ENCODE results near the gene PSKH1.
"Not testable (repeated sequence)": the region's sequence is repeated elsewhere in the genome, so short reads cannot be mapped to it uniquely, and the experiment has no call there.

PSKH1 gene

GRCh38 chr16:67930191-67930590 lies 37.1 kb downstream of the PSKH1 start:
- Mint-ChIP-seq H3K4me3 (no peak overlapping the region), H3K27me3 (no peaks in the 10 kb centered on the region), H3K36me3 (ENCODE audit: low read depth) (peaks cover 96% of the 10 kb centered on the region), H3K9me3 (no peaks in the 10 kb centered on the region), H3K27ac (no peak overlapping the region), H3K4me1 (ENCODE audit: low read depth) (peaks cover 12% of the 10 kb centered on the region)
- intact Hi-C loops (cut with micrococcal nuclease) = loop anchor here (10.0 kb wide), 1 partner anchor 55 kb away; the partner anchor contains the start of gene EDC4

- H3K36me3 Mint-ChIP-seq (ENCODE audit: low read depth) = peaks cover 97% of the 10 kb centered on the region
- no peaks in the 10 kb centered on the region for H3K27me3 Mint-ChIP-seq
- H3K9me3 Mint-ChIP-seq = no peaks in the 10 kb centered on the region
- H3K27ac Mint-ChIP-seq = no peak overlapping the region
- intact Hi-C loops (cut with micrococcal nuclease) = loop anchor here (10.0 kb wide), 1 partner anchor 56 kb away; the partner anchor contains the start of gene EDC4
- H3K4me1 Mint-ChIP-seq (ENCODE audit: low read depth) = peaks cover 15% of the 10 kb centered on the region
- no peak overlapping the region for H3K4me3 Mint-ChIP-seq
These were observed 37.7 kb downstream of the PSKH1 start for GRCh38 chr16:67930678-67931211.

GRCh38 chr16:67931712-67932461 lies 38.8 kb downstream of the PSKH1 start, which contains the start of gene CTRL:
CTRL (minus strand) TSS chr16:67931862; CDS start chr16:67931852, 10 bp downstream.
- intact Hi-C loops (cut with micrococcal nuclease) = loop anchor here (10.0 kb wide), 1 partner anchor 57 kb away; the partner anchor contains the start of gene EDC4
- Mint-ChIP-seq H3K4me3 (no peak within 1 kb of the TSS), H3K27me3 (no peaks in the 10 kb centered on the region), H3K4me1 (ENCODE audit: low read depth) (peaks cover 18% of the 10 kb centered on the region), H3K9me3 (no peaks in the 10 kb centered on the region), H3K36me3 (ENCODE audit: low read depth) (peaks cover 97% of the 10 kb centered on the region), H3K27ac (no peak within 1 kb of the TSS)

- peaks cover 23% of the 10 kb centered on the region for H3K4me1 Mint-ChIP-seq (ENCODE audit: low read depth)
- H3K36me3 Mint-ChIP-seq (ENCODE audit: low read depth) = peaks cover 92% of the 10 kb centered on the region
- intact Hi-C loops (cut with micrococcal nuclease) = loop anchor here (10.0 kb wide), 1 partner anchor 58 kb away; the partner anchor contains the start of gene EDC4
- no peaks in the 10 kb centered on the region for H3K27me3 Mint-ChIP-seq
- no peaks in the 10 kb centered on the region for H3K9me3 Mint-ChIP-seq
- H3K4me3 Mint-ChIP-seq = no peak overlapping the region
- H3K27ac Mint-ChIP-seq = no peak overlapping the region
These were observed 39.4 kb downstream of the PSKH1 start for GRCh38 chr16:67932462-67932840.

GRCh38 chr16:67933805-67934204 lies 40.8 kb downstream of the PSKH1 start:
- peaks cover 78% of the 10 kb centered on the region for H3K36me3 Mint-ChIP-seq (ENCODE audit: low read depth)
- no peaks in the 10 kb centered on the region for H3K27me3 Mint-ChIP-seq
- H3K9me3 Mint-ChIP-seq = no peaks in the 10 kb centered on the region
- H3K27ac Mint-ChIP-seq = no peak overlapping the region
- intact Hi-C loops (cut with micrococcal nuclease) = loop anchor here (10.0 kb wide), 1 partner anchor 59 kb away; the partner anchor contains the start of gene EDC4
- no peak overlapping the region for H3K4me3 Mint-ChIP-seq
- H3K4me1 Mint-ChIP-seq (ENCODE audit: low read depth) = peaks cover 25% of the 10 kb centered on the region

- no peaks in the 10 kb centered on the region for H3K9me3 Mint-ChIP-seq
- peak overlapping the region; percentile 91 for H3K27ac Mint-ChIP-seq
- peaks cover 76% of the 10 kb centered on the region for H3K36me3 Mint-ChIP-seq (ENCODE audit: low read depth)
- peaks cover 27% of the 10 kb centered on the region for H3K4me1 Mint-ChIP-seq (ENCODE audit: low read depth)
- no peaks in the 10 kb centered on the region for H3K27me3 Mint-ChIP-seq
- H3K4me3 Mint-ChIP-seq = no peak overlapping the region
- intact Hi-C loops (cut with micrococcal nuclease) = loop anchor here (5.0 to 10.0 kb wide), 3 partner anchors 60 to 117 kb away; partner anchors contain the start of gene EDC4
These were observed 41.4 kb downstream of the PSKH1 start for GRCh38 chr16:67934306-67935100.

- H3K27ac Mint-ChIP-seq = peak overlapping the region; percentile 91
- no peaks in the 10 kb centered on the region for H3K27me3 Mint-ChIP-seq
- peaks cover 33% of the 10 kb centered on the region for H3K4me1 Mint-ChIP-seq (ENCODE audit: low read depth)
- peak overlapping the region; percentile 83 for H3K4me3 Mint-ChIP-seq
- H3K9me3 Mint-ChIP-seq = no peaks in the 10 kb centered on the region
- intact Hi-C loops (cut with micrococcal nuclease) = loop anchor here (5.0 to 10.0 kb wide), 3 partner anchors 60 to 118 kb away; partner anchors contain the start of gene EDC4
- peaks cover 76% of the 10 kb centered on the region for H3K36me3 Mint-ChIP-seq (ENCODE audit: low read depth)
These were observed 42.0 kb downstream of the PSKH1 start for GRCh38 chr16:67935101-67935401.

GRCh38 chr16:67935402-67936123 lies 42.5 kb downstream of the PSKH1 start:
- no peaks in the 10 kb centered on the region for H3K27me3 Mint-ChIP-seq
- H3K36me3 Mint-ChIP-seq (ENCODE audit: low read depth) = peaks cover 74% of the 10 kb centered on the region
- H3K9me3 Mint-ChIP-seq = no peaks in the 10 kb centered on the region
- peaks cover 37% of the 10 kb centered on the region for H3K4me1 Mint-ChIP-seq (ENCODE audit: low read depth)
- intact Hi-C loops (cut with micrococcal nuclease) = loop anchor here (5.0 to 10.0 kb wide), 3 partner anchors 61 to 118 kb away; partner anchors contain the start of gene EDC4
- peak overlapping the region; percentile 91 for H3K27ac Mint-ChIP-seq
- H3K4me3 Mint-ChIP-seq = peak overlapping the region; percentile 83

GRCh38 chr16:67936124-67936879 lies 43.2 kb downstream of the PSKH1 start, which contains the start of gene PSMB10:
PSMB10 (minus strand) TSS chr16:67936850; CDS start chr16:67936749, 101 bp downstream.
- peak within 1 kb of the TSS; percentile 91 for H3K27ac Mint-ChIP-seq
- no peaks in the 10 kb centered on the region for H3K27me3 Mint-ChIP-seq
- H3K4me3 Mint-ChIP-seq = peak within 1 kb of the TSS; percentile 83
- H3K9me3 Mint-ChIP-seq = no peaks in the 10 kb centered on the region
- peaks cover 68% of the 10 kb centered on the region for H3K36me3 Mint-ChIP-seq (ENCODE audit: low read depth)
- intact Hi-C loops (cut with micrococcal nuclease) = loop anchor here (5.0 to 10.0 kb wide), 3 partner anchors 62 to 119 kb away; partner anchors contain the start of gene EDC4
- H3K4me1 Mint-ChIP-seq (ENCODE audit: low read depth) = peaks cover 37% of the 10 kb centered on the region

GRCh38 chr16:67936880-67937605 lies 44.0 kb downstream of the PSKH1 start:
- peak overlapping the region; percentile 83 for H3K4me3 Mint-ChIP-seq
- H3K27ac Mint-ChIP-seq = peak overlapping the region; percentile 91
- no peaks in the 10 kb centered on the region for H3K27me3 Mint-ChIP-seq
- H3K36me3 Mint-ChIP-seq (ENCODE audit: low read depth) = peaks cover 68% of the 10 kb centered on the region
- H3K4me1 Mint-ChIP-seq (ENCODE audit: low read depth) = peaks cover 44% of the 10 kb centered on the region
- no peaks in the 10 kb centered on the region for H3K9me3 Mint-ChIP-seq
- intact Hi-C loops (cut with micrococcal nuclease) = loop anchor here (5.0 to 10.0 kb wide), 3 partner anchors 62 to 120 kb away; partner anchors contain the start of gene EDC4

GRCh38 chr16:67937713-67938112 lies 44.7 kb downstream of the PSKH1 start:
- not testable (repeated sequence) for H3K27me3 Mint-ChIP-seq, H3K4me3 Mint-ChIP-seq, H3K9me3 Mint-ChIP-seq
- intact Hi-C loops (cut with micrococcal nuclease) = loop anchor here (5.0 to 10.0 kb wide), 3 partner anchors 63 to 120 kb away; partner anchors contain the start of gene EDC4
- Mint-ChIP-seq H3K36me3 (ENCODE audit: low read depth) (peaks cover 68% of the 10 kb centered on the region), H3K4me1 (ENCODE audit: low read depth) (peaks cover 44% of the 10 kb centered on the region), H3K27ac (peak overlapping the region; percentile 91)
